ENCODE results near the gene RIMS3.
"Not testable (repeated sequence)": the region's sequence is repeated elsewhere in the genome, so short reads cannot be mapped to it uniquely, and the experiment has no call there.

RIMS3 gene

GRCh38 chr1:40582116-40582515 lies 83.4 kb downstream of the RIMS3 start:
- DNase-seq, result no peak

- DNase-seq, result no peak
Measured at GRCh38 chr1:40575336-40575735, 90.1 kb downstream of the RIMS3 start.

GRCh38 chr1:40574805-40575204 lies 90.7 kb downstream of the RIMS3 start:
- DNase-seq, result not testable (repeated sequence)
